HL-60 (cell line): ENCODE data around the gene SIX2.

ENCODE experiments used
- DNase-seq, 2 experiments: peaks; one replicate each; pipeline ENCODE4 v3.0.0-alpha.2; 2010 to 2020; ENCODE audit warnings: low read depth in 1 of 2, low spot score in 1 of 2
- H3K27ac ChIP-seq: fragments of 250-450 bp; sonication (Bioruptor Pico); replicated peaks from 2 replicates; pipeline ENCODE4 v1.5.1; 2020; ENCODE audit warnings: mild to moderate bottlenecking, moderate library complexity
- H3K27me3 ChIP-seq: fragments of 250-450 bp; sonication (Bioruptor Pico); 2 replicates; pipeline ENCODE4 v1.5.1; 2021; ENCODE audit warnings: mild to moderate bottlenecking, moderate library complexity; ENCODE audit not compliant: insufficient read depth, poor library complexity, severe bottlenecking
- H3K4me3 ChIP-seq: replicated peaks from 2 replicates; pipeline ENCODE4 v1.5.1; 2011; ENCODE audit warnings: mild to moderate bottlenecking, control low read depth, low read length; ENCODE audit not compliant: insufficient read depth
- CTCF ChIP-seq: IDR thresholded peaks from one replicate; pipeline ENCODE4 v1.5.1; 2011; ENCODE audit warnings: low read length, control low read depth, inconsistent platforms; ENCODE audit not compliant: insufficient read depth
- GABPA ChIP-seq: IDR thresholded peaks from 2 replicates; pipeline ENCODE4 v1.6.1; 2012; ENCODE audit warnings: low read depth
- POLR2AphosphoS5 ChIP-seq: IDR thresholded peaks from 2 replicates; pipeline ENCODE4 v1.6.1; 2012; ENCODE audit warnings: low read depth
- REST ChIP-seq: IDR thresholded peaks from 2 replicates; pipeline ENCODE4 v1.6.1; 2012; ENCODE audit warnings: low read depth; ENCODE audit not compliant: insufficient replicate concordance
- SPI1 ChIP-seq: IDR thresholded peaks from 2 replicates; pipeline ENCODE4 v1.6.1; 2012; ENCODE audit warnings: low read depth, mild to moderate bottlenecking, borderline replicate concordance

The SIX2 gene

GRCh38 chr2:44967056-44967455 is 42.2 kb downstream of the SIX2 start:
- TF ChIP-seq POLR2AphosphoS5: no peak
- no peak for TF ChIP-seq SPI1
- no peak for TF ChIP-seq GABPA
- no peak for TF ChIP-seq CTCF
- TF ChIP-seq REST: no peak
- H3K27ac ChIP-seq: no peak overlapping the region
- DNase-seq: no peak
- peaks cover 4% of the 10 kb centered on the region for H3K27me3 ChIP-seq
- H3K4me3 ChIP-seq: no peak overlapping the region

GRCh38 chr2:44965684-44966083 is 43.6 kb downstream of the SIX2 start:
- Histone ChIP-seq H3K4me3 (no peak overlapping the region), H3K27me3 (peaks cover 4% of the 10 kb centered on the region), H3K27ac (no peak overlapping the region)
- DNase-seq: no peak
- TF ChIP-seq CTCF: no peak
- no peak for TF ChIP-seq GABPA
- TF ChIP-seq POLR2AphosphoS5: no peak
- no peak for TF ChIP-seq SPI1

GRCh38 chr2:44964752-44965236 is 44.5 kb downstream of the SIX2 start:
- DNase-seq: no peak
- TF ChIP-seq CTCF (no peak), GABPA (no peak), REST (no peak), SPI1 (no peak), POLR2AphosphoS5 (no peak)
- Histone ChIP-seq H3K4me3 (no peak overlapping the region), H3K27ac (no peak overlapping the region), H3K27me3 (peaks cover 5% of the 10 kb centered on the region)

GRCh38 chr2:44962176-44962695 is 47.0 kb downstream of the SIX2 start:
- H3K4me3 ChIP-seq: no peak overlapping the region
- TF ChIP-seq GABPA (no peak), CTCF (no peak), SPI1 (no peak), REST (no peak), POLR2AphosphoS5 (no peak)
- no peak overlapping the region for H3K27ac ChIP-seq
- H3K27me3 ChIP-seq: peaks cover 9% of the 10 kb centered on the region
- DNase-seq: no peak
